Measurements from ENCODE around the gene SHISA4.

The SHISA4 gene

GRCh38 chr1:201876148-201876818 lies 12.4 kb upstream of the SHISA4 start:
- DNase-seq = no peak
- H3K9me2 ChIP-seq (replicated peaks; ENCODE audit: insufficient read depth, low read length) = no peaks in the 10 kb centered on the region
- no peaks in the 10 kb centered on the region for H3F3A ChIP-seq (ENCODE audit: insufficient read depth, low read length)
- no peak overlapping the region for H3K4me3 ChIP-seq (ENCODE audit: low read length)
- no peak overlapping the region for H3K27ac ChIP-seq (ENCODE audit: low read length)
- H4K20me1 ChIP-seq (ENCODE audit: insufficient read depth, low read length) = no peaks in the 10 kb centered on the region
- no peak overlapping the region for H3K9ac ChIP-seq (ENCODE audit: low read length)
- H2AFZ ChIP-seq (ENCODE audit: low read length) = no peak overlapping the region
- 0 out of 2 replicates have a peak, but pooled peaks cover 9% of the 10 kb centered on the region for H3K36me3 ChIP-seq (replicated peaks; ENCODE audit: insufficient read depth, low read length)
- H3K79me2 ChIP-seq (ENCODE audit: low read length) = no peaks in the 10 kb centered on the region
- no peak overlapping the region for H3K4me2 ChIP-seq (ENCODE audit: low read depth, low read length)
- no peaks in the 10 kb centered on the region for H3K27me3 ChIP-seq (replicated peaks; ENCODE audit: insufficient read depth, low read length)
- no peaks in the 10 kb centered on the region for H3K4me1 ChIP-seq (ENCODE audit: low read length)
- H3K9me3 ChIP-seq (replicated peaks; ENCODE audit: insufficient read depth, low read length) = no peaks in the 10 kb centered on the region
- TF ChIP-seq, protein P1, sequence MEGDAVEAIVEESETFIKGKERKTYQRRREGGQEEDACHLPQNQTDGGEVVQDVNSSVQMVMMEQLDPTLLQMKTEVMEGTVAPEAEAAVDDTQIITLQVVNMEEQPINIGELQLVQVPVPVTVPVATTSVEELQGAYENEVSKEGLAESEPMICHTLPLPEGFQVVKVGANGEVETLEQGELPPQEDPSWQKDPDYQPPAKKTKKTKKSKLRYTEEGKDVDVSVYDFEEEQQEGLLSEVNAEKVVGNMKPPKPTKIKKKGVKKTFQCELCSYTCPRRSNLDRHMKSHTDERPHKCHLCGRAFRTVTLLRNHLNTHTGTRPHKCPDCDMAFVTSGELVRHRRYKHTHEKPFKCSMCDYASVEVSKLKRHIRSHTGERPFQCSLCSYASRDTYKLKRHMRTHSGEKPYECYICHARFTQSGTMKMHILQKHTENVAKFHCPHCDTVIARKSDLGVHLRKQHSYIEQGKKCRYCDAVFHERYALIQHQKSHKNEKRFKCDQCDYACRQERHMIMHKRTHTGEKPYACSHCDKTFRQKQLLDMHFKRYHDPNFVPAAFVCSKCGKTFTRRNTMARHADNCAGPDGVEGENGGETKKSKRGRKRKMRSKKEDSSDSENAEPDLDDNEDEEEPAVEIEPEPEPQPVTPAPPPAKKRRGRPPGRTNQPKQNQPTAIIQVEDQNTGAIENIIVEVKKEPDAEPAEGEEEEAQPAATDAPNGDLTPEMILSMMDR (IDR thresholded peaks at IDR 0.05; ENCODE audit: low read length) = peak; percentile 27
- TF ChIP-seq EZH2 (optimal IDR thresholded peaks at IDR 0.05; ENCODE audit: low read depth, low read length) = no peak

DNA sequence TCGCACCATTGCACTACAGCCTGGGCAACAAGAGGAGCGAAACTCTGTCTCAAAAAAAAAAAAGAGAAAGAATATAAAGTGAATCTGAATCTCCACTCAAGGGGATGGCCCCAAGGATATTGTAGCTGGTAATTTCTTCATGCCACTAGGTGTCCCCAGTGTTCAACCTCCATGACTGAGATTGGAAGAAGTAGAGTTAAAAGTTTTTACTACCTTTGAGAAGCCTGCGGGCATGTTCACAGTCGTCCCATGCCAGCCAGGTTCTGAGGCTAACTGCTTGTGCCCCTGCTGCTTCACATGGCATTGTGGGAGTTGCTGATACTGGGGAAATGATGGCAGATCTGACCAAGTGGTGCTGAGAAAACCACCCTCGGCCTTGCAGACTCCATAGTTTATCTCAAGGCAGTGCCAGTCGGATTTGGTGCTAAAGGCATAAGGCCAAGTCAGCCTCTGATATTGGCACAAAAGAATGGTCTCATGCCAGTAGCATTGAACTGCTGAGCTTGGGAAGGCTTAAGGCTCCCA lies 10.8 kb upstream of the SHISA4 start:
- TF ChIP-seq EZH2 (optimal IDR thresholded peaks at IDR 0.05; ENCODE audit: low read depth, low read length) (no peak), EZH2phosphoT487 (IDR thresholded peaks at IDR 0.05; ENCODE audit: low read length) (no peak)
- TF ChIP-seq, protein P1 (IDR thresholded peaks at IDR 0.05; ENCODE audit: low read length) = peak; percentile 62
- Histone ChIP-seq H3F3A (ENCODE audit: insufficient read depth, low read length) (peaks cover 3% of the 10 kb centered on the region; the same call in 1 of the 2 replicates), H3K4me3 (ENCODE audit: low read length) (no peak overlapping the region), H3K36me3 (replicated peaks; ENCODE audit: insufficient read depth, low read length) (0 out of 2 replicates have a peak, but pooled peaks cover 5% of the 10 kb centered on the region), H3K27me3 (replicated peaks; ENCODE audit: insufficient read depth, low read length) (no peaks in the 10 kb centered on the region), H3K4me2 (ENCODE audit: low read depth, low read length) (no peak overlapping the region), H4K20me1 (ENCODE audit: insufficient read depth, low read length) (no peaks in the 10 kb centered on the region), H3K27ac (ENCODE audit: low read length) (no peak overlapping the region), H2AFZ (ENCODE audit: low read length) (no peak overlapping the region), H3K9ac (ENCODE audit: low read length) (no peak overlapping the region), H3K79me2 (ENCODE audit: low read length) (no peaks in the 10 kb centered on the region), H3K9me2 (replicated peaks; ENCODE audit: insufficient read depth, low read length) (no peaks in the 10 kb centered on the region), H3K4me1 (ENCODE audit: low read length) (peaks cover 12% of the 10 kb centered on the region), H3K9me3 (replicated peaks; ENCODE audit: insufficient read depth, low read length) (no peaks in the 10 kb centered on the region)
- DNase-seq = peak; percentile 58

- no peaks in the 10 kb centered on the region for H4K20me1 ChIP-seq (ENCODE audit: insufficient read depth, low read length)
- peaks cover 14% of the 10 kb centered on the region; the same call in 1 of the 2 replicates for H3F3A ChIP-seq (ENCODE audit: insufficient read depth, low read length)
- peaks cover 30% of the 10 kb centered on the region for H3K4me1 ChIP-seq (ENCODE audit: low read length)
- no peak for DNase-seq
- no peak overlapping the region for H2AFZ ChIP-seq (ENCODE audit: low read length)
- H3K4me3 ChIP-seq (ENCODE audit: low read length) = no peak overlapping the region
- H3K27me3 ChIP-seq (replicated peaks; ENCODE audit: insufficient read depth, low read length) = no peaks in the 10 kb centered on the region
- no peaks in the 10 kb centered on the region for H3K36me3 ChIP-seq (replicated peaks; ENCODE audit: insufficient read depth, low read length)
- no peak for TF ChIP-seq EZH2 (optimal IDR thresholded peaks at IDR 0.05; ENCODE audit: low read depth, low read length)
- TF ChIP-seq EZH2phosphoT487 (IDR thresholded peaks at IDR 0.05; ENCODE audit: low read length) = no peak
- TF ChIP-seq, protein P1 (IDR thresholded peaks at IDR 0.05; ENCODE audit: low read length) = no peak
- no peak overlapping the region for H3K27ac ChIP-seq (ENCODE audit: low read length)
- H3K4me2 ChIP-seq (ENCODE audit: low read depth, low read length) = no peak overlapping the region
- H3K9me3 ChIP-seq (replicated peaks; ENCODE audit: insufficient read depth, low read length) = no peaks in the 10 kb centered on the region
- H3K79me2 ChIP-seq (ENCODE audit: low read length) = no peaks in the 10 kb centered on the region
- no peaks in the 10 kb centered on the region for H3K9me2 ChIP-seq (replicated peaks; ENCODE audit: insufficient read depth, low read length)
- H3K9ac ChIP-seq (ENCODE audit: low read length) = no peak overlapping the region
These were observed 7.6 kb upstream of the SHISA4 start for GRCh38 chr1:201880928-201881571.

Measured in MM.1S (cell line).